HG03571 (cell line): ENCODE data around the gene CARD9.

Experiments used
- ATAC-seq: cut with Tn5 transposase; IDR thresholded peaks from one replicate; pipeline ENCODE4 v1.9.1; 2021; ENCODE audit not compliant: unreplicated experiment

CARD9 gene

DNA sequence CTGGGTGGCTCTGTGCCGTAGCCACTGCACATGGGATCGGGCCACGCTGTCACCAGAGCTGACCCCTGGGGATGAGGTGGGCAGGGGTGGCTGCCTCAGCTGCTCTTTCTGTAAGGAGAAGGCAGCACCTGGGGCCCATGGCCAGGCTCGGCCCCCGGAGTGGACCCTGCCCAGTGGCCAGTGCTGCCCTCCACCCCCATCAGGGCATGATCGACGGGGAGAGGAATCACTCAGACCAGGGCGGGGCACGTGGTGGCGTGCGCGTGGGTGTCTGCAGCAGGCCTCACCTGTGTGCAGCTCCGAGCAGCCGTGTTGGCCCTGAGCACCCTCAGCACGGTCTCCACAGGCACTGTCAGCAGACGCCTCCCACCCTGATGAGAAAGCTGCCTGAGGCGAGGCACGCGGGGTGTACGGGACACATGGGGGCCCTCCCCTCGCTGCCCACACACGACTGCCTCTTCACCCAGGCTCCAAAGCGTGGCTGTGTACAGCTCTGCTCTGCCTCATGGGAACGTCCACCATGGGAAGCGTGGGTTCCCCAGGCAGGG is 8.6 kb upstream of the CARD9 start:
- no peak for ATAC-seq

DNA sequence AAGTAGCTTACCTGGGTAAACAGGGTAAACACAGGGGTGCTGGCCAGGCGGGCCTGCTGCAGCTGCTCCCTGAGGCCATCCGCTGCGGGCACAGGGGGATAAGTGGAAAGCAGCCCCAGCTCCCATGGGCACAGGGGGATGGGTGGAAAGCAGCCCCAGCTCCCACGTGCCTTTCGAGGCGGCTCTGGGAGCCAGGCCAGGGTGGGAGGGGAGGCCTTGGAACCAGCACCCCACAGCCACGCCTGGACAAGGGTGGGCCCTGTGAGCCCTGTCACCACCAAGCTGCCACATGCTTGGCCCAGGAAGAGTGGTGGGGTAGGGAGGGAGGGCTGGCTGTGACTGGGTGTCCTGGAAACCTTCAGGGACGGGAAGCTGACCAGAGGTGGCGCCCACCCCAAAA is 7.8 kb upstream of the CARD9 start:
- ATAC-seq: no peak

DNA sequence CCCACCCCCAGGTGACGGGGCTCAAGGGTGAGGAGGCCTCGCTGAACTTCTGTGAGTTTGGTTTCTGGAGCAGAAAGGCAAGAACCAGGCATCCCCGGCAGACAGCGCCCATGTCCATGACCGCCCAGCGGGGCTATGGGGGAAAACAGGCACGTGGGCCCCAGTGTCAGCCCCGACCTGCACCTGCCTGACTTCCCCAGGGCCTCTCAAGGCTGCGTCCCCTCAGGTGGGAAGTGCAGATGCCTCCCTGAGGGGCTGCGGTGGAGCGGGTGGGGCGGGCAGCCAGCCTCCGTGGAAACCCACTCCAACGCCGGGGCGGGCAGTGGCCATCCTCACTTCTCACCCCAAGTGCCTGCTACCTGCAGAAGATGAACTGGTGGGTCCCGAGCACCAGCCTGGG is 6.9 kb upstream of the CARD9 start:
- no peak for ATAC-seq

DNA sequence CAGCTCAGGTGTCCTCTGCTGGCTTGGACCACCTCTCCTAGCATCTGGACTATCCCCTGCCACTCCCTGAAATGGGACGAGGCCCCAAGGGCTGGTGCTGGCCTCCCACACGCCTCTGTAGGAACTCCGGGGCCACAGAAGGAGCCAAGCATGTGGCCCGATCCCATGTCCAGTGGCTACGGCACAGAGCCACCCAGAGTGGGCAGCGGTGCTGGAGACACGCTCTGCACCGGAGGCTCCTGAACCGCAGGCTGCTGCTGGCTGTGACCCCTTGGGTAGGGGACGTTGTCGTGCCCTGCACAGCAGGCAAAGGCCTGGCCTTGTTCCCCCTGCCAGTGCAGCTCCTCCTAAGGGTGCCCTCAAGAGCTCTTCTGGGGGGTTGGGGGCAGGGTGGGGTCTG is 6.4 kb upstream of the CARD9 start:
- no peak for ATAC-seq

- ATAC-seq: no peak
These were observed 5.9 kb upstream of the CARD9 start for GRCh38 chr9:136379401-136379800.

DNA sequence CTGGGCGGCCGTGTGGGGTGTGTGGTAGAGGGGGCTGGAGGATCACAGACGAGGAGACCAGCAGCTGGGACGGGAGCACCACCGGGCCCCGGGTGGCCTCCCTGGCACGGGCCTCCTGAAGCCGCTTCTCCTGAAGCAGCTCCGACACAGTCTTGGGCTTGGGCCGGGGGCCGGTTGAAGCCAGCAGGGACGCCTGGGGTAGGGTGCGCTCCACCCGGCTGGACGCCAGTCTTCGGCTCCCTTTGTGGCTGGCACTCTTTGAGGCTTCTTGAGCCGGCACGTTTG is 5.5 kb upstream of the CARD9 start:
- ATAC-seq: no peak

DNA sequence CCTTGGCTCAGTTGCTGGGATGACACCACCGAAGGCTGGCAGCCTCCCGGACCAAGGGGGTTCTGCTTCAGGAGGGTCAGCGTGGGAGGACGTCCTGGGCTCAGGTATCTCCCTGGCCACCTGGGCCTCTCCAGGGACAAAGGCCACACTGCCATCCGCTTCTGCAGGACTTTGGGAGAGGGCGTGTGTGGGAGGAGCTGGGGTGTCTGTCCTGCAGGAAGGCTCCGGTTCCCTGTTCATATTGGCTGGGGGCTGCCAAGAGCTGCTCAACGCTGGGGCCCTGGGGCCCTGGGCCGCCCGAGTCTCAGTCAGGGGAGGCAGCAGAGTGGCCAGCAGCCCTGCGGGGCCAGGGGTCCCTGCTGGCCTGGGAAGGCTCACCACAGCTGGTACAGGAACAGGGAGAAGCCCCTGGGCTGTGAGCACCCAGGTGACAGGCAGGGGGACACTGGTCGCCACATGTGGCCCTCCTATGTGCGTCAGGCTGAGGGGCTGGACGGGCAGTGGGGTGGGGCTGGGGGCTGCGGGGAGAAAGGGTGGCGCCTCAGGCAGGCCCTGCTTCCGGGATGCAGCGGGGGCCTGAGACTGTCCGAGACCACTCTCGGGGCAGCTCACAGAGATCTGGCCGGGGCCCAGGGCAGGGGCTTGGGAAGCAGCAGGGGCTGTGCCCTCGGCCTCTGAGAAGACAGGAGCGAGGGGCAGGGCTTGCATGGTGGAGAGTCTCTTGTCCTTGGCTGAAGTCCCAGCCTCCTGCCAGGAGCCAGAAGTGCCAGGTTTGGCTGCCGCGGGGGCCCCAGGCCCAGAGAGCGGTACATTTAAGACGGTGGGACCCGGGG is 4.9 kb upstream of the CARD9 start:
- no peak for ATAC-seq

- no peak for ATAC-seq
These were observed 4.1 kb upstream of the CARD9 start for GRCh38 chr9:136377341-136378169.

DNA sequence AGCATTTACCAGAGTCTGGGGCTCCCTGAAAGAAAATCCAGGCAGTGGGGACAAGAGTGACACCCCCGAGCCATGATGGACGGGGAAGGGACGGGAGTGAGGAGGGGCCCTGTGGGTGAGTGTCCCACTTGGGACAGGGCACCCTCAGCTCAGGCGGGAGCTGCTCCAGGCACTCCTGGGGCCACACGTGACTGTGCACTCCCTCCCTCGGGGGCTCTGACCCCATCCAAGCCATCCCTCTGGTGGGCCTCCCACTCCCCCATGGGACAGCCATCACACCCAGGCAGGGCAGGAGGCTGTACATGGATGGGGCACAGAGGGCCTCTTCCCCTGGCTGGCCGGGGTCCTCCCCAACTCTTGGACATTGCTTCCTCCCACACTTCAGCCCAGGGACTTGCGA is 3.0 kb upstream of the CARD9 start:
- no peak for ATAC-seq

GRCh38 chr9:136375096-136375495 is 1.6 kb upstream of the CARD9 start:
- ATAC-seq: no peak

DNA sequence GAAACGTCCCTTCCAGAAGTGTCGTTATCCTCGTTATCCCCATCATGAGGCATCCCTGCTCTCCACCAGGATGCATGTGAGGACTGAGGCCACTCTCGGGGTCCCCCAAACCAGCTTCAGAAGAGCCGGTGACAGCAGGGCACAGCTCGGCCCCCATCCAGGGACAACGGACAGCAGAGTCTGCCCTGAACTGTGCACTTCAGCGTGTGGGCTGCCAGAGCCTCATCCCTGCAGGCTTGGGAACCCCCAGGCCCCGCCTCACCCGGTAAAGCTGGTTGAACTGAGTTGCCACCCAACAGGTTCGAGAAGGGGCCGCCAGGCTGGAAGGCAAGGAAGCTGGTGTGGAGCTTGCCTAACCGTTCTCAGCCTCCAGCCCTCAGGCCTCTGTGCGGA is 710 bp upstream of the CARD9 start:
- no peak for ATAC-seq

GRCh38 chr9:136372561-136373299 is 739 bp downstream of the CARD9 start:
- no peak for ATAC-seq

DNA sequence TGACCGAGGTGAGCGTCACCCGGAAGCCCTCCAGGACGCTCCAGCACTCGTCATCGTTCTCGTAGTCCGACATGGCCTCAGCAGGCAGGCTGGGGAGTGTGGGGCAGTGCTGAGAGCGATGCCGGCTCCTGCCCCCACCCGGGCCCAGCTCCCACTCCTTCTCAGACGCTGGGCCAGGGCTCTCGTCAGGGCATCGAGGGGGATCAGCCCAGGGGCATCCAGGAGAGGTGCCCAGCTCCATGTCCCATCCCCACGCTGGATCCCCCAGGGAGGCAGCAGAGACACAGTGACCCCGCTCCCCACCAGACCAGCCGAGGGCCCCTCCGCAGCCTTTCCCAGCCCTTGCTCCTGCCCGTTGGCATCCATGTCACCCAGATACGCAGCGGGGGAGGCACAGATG is 1.5 kb downstream of the CARD9 start:
- no peak for ATAC-seq

DNA sequence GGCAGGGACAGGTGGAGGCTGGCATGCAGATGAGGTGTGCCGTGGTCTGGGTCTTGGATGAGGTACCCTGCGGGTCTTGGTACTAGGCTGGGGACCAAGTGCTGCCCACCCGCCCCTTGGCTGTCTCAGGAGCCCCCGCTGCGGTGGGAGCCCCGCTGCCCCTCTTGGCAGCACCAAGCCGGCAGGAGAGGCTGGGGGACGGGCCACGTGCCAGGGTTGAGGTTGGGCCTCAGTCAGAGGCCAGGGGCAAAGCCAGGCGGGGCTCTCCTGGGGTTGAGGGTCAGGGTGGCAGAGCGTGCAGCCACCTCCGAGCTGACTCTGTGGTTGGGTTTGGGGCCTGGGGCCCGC is 2.0 kb downstream of the CARD9 start:
- no peak for ATAC-seq

- no peak for ATAC-seq
These were observed 2.6 kb downstream of the CARD9 start for GRCh38 chr9:136370687-136371532.

DNA sequence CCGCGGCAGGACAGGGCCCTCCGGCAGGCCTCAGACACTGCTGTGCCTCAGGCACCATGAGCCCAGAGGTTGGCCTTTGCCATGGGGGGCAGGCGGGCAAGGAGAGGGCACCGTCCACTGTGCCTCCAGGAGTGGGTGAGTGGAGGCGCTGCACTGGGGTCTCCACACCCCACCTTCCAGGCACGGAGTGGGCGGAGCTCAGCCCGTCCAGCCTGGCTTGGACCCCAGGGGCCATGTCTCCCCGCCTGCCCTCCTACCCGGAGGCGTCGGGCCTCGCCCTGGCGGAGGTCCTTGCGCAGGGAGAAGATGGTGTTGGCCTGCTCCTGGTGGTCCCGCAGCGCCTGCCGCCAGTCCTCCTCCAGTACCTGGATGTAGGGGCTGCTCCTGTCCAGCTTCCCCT is 3.4 kb downstream of the CARD9 start:
- no peak for ATAC-seq

DNA sequence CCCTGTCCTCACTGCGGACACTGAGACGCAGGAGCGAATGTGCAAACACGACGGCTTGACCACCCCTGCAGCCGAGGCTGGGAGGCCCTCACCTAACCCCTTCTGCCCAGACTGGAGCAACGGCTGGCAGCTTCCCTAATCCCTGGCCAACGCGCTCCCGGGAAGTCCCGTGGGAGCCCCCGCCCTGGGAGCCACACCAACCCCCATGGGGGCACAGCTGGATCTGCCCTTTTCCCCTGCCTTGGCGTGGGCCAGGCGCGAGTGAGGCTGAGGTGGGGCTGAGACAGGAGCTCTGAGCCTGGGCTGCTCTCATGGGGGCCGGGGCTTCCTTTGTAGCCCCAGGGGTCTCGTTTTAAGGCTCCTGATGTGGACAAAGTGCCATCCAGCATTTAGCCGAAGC is 5.3 kb downstream of the CARD9 start:
- no peak for ATAC-seq

DNA sequence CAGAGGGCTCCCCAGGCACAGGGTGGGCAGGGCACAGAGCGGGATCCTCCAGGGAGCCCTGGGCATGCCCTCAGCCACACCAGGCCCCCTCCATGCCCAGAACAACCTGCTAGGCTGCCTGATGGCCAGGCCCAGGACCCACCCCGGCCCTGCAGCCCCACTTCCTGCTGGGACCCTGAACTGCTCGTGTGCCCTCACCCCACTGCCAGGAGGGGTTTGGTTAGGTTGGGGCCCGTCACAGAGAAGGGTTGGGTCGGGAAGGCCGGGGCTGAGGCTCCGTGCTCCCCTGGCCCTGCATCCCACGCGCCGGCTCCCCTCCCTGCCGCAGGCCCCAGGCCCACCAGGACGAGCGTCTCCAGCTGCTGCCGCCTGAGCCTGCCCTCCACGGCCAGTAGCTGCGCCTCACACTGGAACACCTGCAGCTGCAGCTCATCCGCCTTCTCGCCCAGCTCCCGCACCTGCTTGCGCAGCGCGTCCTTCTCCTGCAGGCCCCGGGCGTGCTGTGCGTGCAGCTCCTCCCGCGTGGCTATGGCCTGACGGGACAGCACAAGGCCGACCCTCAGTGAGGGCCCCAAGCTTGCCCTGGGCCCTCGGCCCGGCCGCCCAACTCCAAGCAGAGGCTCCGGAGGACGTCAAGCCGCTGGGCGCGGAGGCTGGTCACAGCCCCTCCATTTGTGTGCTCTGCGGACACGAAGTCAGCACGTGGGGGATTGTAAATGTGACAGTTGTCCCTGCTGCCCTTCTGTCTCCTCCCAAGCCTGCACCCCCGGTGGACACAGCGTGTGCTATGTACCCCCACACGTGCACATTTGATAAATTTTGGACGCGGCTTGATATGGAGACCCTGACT is 5.9 kb downstream of the CARD9 start:
- no peak for ATAC-seq

DNA sequence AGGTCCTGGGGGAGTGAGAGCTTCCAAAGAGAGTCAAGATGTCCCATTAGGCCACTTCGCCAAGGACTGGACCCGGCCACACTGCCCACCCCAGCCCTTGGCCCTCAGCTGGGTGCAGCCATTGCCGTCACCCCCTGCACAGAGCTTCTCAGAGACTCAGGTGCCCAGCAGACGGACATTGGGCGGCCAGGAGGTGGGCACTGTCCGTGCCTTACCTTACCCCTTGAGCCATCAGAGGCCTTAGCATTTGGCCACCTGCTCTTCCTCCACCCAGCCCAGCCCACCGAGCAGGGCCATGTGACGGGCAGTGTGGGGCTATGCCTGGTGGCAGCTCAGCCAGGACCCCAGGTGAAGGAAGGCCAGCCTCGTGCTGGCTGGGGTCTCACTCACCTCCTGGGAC is 6.6 kb downstream of the CARD9 start:
- ATAC-seq: no peak

GRCh38 chr9:136365775-136366222 is 7.7 kb downstream of the CARD9 start:
- no peak for ATAC-seq
